Daoy (cell line): ENCODE measurements around the gene FAM25G. TPM values are rescaled to one million over a fixed set of nuclear protein-coding genes. Genes with fewer than 3 reads are reported as not detected.
"Not testable (repeated sequence)": the region's sequence is repeated elsewhere in the genome, so short reads cannot be mapped to it uniquely, and the experiment has no call there.

Experiments
- DNase-seq: peaks from one replicate; pipeline ENCODE4 v3.0.0-alpha.2; 2015; ENCODE audit warnings: low read depth
- total RNA-seq: library from RNA; depleted of rRNA; stranded (reverse); fragments of >200 nt; shearing (Covaris generic); gene quantifications from 2 replicates; pipeline ENCODE4 v1.2.3, GENCODE V29; 2014; rRNA removed

Gene FAM25G
- not detected in 2 replicates for total RNA-seq

- DNase-seq = not testable (repeated sequence)
Observed at GRCh38 chr10:47491600-47491999, at the start of gene FAM25G. Gene FAM25G (minus strand): TSS chr10:47491700. CDS start chr10:47491674, 26 bp downstream.

- not testable (repeated sequence) for DNase-seq
Observed at GRCh38 chr10:47536430-47536829, 44.9 kb upstream of the FAM25G start.

GRCh38 chr10:47523475-47523874 lies 32.0 kb upstream of the FAM25G start, which contains the start of gene AGAP9:
Gene AGAP9 (minus strand): TSS chr10:47523638. CDS start chr10:47523526, 112 bp downstream.
- DNase-seq = not testable (repeated sequence)

GRCh38 chr10:47502313-47502712 lies 10.8 kb upstream of the FAM25G start:
- DNase-seq = not testable (repeated sequence)

- DNase-seq = not testable (repeated sequence)
Observed at GRCh38 chr10:47494226-47494625, 2.7 kb upstream of the FAM25G start.

GRCh38 chr10:47489630-47490029 lies 1.9 kb downstream of the FAM25G start:
- DNase-seq = not testable (repeated sequence)

GRCh38 chr10:47485943-47486342 lies 5.6 kb downstream of the FAM25G start:
- peak; percentile 33 for DNase-seq

GRCh38 chr10:47484786-47485185 lies 6.7 kb downstream of the FAM25G start:
- not testable (repeated sequence) for DNase-seq

GRCh38 chr10:47483923-47484322 lies 7.6 kb downstream of the FAM25G start, which contains the start of gene ANXA8:
Gene ANXA8 (minus strand): TSS chr10:47484115. CDS start chr10:47483933, 182 bp downstream.
- peak; percentile 1 for DNase-seq

- DNase-seq = not testable (repeated sequence)
Observed at GRCh38 chr10:47482367-47482766, 9.1 kb downstream of the FAM25G start.

- DNase-seq = peak; percentile 13
Observed at GRCh38 chr10:47481768-47482181, 9.7 kb downstream of the FAM25G start.

- peak; percentile 70 for DNase-seq
Observed at GRCh38 chr10:47481182-47481766, 10.2 kb downstream of the FAM25G start.

- not testable (repeated sequence) for DNase-seq
Observed at GRCh38 chr10:47480133-47480532, 11.4 kb downstream of the FAM25G start.

- DNase-seq = not testable (repeated sequence)
Observed at GRCh38 chr10:47478114-47478513, 13.4 kb downstream of the FAM25G start.

GRCh38 chr10:47477078-47477477 lies 14.4 kb downstream of the FAM25G start:
- not testable (repeated sequence) for DNase-seq

GRCh38 chr10:47475101-47475500 lies 16.4 kb downstream of the FAM25G start:
- not testable (repeated sequence) for DNase-seq

GRCh38 chr10:47473516-47473915 lies 18.0 kb downstream of the FAM25G start:
- not testable (repeated sequence) for DNase-seq

GRCh38 chr10:47472647-47473046 lies 18.9 kb downstream of the FAM25G start:
- not testable (repeated sequence) for DNase-seq

GRCh38 chr10:47472072-47472471 lies 19.4 kb downstream of the FAM25G start:
- DNase-seq = not testable (repeated sequence)

GRCh38 chr10:47468731-47469528 lies 22.6 kb downstream of the FAM25G start:
- not testable (repeated sequence) for DNase-seq

- DNase-seq = not testable (repeated sequence)
Observed at GRCh38 chr10:47467957-47468356, 23.5 kb downstream of the FAM25G start.

GRCh38 chr10:47467458-47467857 lies 24.0 kb downstream of the FAM25G start:
- DNase-seq = not testable (repeated sequence)
